ENCODE data around the gene TCF7L2.

Gene TCF7L2

GRCh38 chr10:112949143-112949823, 764 bp upstream of the TCF7L2 start:
- no peak for DNase-seq

GRCh38 chr10:112950714-112951358, 789 bp downstream of the TCF7L2 start:
- no peak for DNase-seq

- no peak for DNase-seq
Measured at GRCh38 chr10:112951359-112952281, 1.6 kb downstream of the TCF7L2 start.

GRCh38 chr10:112952282-112953173, 2.5 kb downstream of the TCF7L2 start:
- no peak for DNase-seq

DNA sequence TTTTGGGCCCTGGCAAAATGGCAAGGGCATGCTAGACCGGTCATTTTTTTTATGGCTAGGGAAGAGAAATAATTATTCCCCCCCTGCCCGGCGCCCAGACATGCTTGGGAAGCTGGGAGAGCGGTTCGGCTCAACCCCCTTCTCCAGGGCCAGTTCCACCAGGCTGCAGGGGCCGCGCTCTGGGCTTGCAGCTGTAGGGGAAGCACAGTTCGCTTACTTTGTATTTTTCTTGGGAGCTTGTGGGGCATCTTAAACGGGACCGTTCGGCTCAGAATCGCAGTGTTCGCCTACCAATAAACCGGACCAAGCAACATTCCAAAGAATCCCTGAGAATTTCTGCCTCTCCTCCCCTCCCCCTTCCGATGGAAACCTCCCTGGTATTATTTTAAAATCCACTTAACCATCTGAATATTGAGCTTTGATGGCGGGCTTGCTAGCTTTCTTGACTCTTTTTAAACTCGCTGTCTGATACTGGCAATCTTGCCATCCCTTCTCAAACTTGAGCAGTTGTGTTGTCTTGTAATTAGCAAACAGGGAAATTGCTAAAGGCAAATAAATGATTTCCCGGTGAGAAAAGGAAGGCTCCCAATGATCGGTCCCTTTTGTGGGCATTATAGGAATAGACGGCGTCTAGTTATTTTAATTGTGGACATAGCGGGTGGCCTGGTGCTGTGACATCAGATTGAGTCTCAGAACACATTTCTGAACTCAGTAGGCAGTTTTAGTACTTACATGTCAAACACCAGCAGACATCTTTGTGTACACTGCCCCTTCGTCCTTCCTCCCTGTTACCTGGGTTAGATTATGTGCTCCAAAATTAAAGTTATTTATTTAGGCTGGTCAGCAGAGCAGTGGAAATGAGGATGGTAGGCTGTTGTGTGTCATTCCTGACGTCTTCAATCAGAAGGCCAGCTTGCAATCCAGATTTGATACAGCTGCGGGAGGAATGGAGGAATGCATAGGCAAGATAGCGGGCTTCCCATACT, 3.4 kb downstream of the TCF7L2 start:
- DNase-seq, result no peak

- no peak for DNase-seq
Measured at GRCh38 chr10:112954974-112955581, 5.0 kb downstream of the TCF7L2 start.

DNA sequence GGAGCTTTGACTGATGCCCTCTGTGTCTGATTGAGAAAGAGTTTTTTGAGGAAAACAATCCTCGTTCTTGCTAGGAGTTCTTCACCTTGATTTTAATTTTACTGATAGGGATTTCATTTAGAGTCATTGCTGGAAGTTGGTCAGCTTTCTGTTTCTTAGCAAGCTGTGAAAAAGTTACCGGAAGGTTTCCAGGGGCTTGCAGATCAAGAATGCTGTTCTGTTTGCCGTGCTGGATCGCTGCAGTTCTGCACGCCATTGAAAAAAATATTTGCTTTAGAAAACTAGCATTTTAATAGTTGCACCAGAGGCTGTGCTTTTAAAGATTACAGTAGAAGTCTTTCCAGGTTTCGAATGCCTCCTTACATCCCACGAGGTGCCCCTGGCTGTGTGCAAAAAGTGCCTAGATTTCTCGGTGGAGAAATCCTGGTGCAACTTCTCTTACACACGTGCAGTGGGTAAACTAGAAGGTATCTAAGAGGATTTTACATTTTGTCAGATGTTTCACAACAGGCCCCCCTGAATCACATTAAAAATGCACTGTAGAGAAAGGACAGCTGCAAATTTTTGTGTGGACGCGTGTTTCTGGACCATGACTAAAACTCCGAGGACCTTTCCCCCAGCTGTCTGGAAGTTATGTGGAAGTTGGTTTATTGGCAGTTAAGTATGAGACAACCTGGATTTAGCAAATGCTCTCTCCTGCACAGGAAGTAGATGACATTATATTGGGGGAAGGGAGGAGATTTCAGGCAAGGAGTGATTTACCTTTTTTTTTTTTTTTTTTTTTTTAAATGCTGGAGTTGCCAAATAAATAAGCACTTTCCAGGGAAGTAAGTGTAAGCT, 5.8 kb downstream of the TCF7L2 start:
- no peak for DNase-seq

GRCh38 chr10:112956631-112957350, 6.7 kb downstream of the TCF7L2 start:
- DNase-seq, result no peak

DNA sequence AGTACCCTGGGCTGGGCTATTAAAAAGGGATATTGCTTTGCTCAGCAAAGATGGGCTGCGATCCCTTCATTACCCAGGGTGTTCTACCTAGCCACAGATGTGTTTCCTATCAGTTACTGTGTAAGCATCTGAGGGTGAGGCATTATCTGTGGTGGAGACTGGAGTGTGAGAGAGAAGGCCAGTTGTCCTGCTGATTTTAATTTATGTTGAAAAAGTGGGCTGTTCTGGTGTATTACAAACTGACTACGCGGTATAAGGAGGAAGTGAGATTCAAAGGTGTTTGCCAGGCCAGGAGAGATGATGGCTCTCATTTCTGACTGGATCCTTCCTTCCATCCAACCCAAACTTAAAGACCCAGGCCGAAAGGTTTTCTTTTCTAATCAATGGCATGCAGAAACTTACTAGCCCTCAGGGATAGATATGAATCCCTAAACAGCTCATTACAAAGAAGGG, 7.6 kb downstream of the TCF7L2 start:
- no peak for DNase-seq

DNA sequence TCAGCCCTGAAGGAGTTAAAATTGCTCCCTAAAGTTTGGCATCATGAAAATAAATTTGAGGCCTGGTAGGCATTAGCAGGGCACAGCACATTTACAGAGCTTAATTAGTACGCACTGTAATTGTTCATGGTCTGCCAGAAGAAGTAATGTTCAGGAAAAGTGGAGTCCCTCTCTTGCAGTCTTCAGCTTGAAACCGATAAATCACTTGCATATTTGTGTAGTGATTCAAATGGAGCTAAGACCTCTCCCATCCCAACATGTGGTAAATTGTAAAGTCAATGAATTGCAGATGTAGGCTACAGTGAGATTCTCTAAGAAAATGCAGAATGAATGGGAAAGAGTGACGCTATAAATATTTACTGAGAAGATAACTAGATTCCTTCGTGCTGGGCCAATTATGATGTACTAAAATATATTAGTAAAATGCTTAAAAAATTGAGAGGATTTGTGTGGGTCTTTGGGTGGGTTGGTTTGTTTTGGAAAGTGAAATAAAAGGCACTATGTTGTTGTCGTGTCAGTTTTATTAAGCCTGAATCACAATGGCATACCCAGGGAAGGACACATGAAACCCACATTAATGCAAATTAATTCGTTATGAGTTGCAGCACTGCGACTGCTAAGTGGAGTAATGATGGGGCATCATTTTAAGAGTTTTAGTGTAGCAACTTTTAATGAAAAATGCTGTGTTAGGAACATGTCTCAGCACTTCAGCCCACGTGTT, 8.4 kb downstream of the TCF7L2 start:
- DNase-seq, result no peak

GRCh38 chr10:112959207-112959838, 9.3 kb downstream of the TCF7L2 start:
- DNase-seq, result no peak

DNA sequence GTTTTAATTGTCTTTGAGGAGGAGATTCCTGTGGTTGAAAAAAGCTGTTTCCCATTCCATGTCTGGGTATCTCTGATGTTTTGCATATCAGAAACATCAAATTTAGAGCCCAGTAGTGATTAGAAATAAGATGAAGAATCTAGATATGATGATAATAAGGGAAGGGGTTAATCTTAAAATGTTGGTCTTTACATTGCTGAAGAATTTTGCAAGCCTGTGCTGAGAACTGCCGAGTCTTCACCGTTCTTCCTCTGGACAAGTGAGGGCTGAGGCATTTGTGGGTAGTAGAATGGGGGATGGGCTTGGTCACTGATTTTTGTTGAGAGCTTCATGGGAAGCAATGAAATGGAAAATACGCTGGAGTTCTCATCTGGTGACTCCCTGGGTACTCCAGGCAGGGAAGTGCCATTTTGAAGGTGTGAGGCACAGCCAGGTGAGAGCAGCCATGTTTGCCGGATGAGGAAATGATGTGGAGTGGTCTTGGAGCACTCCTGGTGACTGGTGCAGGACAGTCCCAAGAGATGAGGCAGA, 10.2 kb downstream of the TCF7L2 start:
- DNase-seq, result no peak

DNA sequence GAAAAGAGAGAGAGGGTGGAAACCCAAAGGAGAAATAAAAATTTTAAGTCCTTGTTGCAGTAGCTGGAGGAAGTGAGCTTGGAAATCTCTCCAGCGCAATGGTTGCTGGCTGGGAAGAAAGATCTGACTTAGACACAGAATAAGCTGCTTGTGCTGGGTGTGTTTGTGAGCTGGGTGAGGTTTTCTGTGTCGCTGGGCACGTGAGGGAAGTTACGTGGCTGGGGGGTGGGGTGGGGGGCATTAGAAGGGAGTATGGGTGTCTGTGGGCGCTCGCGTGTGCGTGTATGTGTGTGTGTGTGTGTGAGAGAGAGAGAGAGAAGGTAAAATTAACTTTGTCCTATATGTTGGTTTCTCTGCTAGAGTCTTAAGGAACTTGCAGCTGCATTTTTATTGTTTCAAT, 11.6 kb downstream of the TCF7L2 start:
- DNase-seq, result no peak

DNA sequence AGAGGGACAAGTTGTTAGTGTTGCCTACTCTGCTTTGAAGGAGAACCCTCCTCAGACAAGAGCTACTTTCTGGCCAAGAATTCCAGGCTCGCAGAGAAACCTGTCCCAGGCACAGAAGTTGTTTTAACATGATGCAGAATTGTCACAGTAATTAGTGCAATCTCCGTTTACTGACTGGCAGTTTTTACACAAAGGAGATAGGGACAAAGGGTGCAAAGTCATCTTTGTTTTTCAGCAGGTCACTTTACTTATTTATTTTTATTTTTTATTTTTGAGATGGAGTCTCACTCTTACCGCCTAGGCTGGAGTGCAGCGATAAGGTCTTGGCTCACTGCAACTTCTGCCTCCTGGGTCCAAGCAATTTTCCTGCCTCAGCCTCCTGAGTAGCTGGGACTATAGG, 12.3 kb downstream of the TCF7L2 start:
- no peak for DNase-seq

DNA sequence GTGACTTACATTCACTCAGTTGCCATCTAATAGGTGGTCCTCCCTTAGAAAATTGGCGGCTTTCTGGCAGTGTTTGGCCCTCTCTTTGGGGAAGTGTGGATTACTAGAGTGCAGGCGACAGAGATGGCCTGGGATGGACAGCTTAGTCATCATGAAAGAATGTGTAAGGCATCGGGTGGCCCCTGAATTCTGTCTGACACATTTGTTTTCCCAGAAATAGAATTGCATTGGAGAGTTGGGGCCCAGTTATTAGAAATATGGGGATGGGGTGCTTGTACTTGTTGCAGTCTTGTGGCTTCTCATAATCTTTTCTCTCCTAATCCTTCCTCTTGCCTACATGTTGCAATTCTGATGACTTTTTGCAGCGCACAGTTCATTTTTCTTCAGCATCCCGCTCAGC, 13.8 kb downstream of the TCF7L2 start:
- no peak for DNase-seq

DNA sequence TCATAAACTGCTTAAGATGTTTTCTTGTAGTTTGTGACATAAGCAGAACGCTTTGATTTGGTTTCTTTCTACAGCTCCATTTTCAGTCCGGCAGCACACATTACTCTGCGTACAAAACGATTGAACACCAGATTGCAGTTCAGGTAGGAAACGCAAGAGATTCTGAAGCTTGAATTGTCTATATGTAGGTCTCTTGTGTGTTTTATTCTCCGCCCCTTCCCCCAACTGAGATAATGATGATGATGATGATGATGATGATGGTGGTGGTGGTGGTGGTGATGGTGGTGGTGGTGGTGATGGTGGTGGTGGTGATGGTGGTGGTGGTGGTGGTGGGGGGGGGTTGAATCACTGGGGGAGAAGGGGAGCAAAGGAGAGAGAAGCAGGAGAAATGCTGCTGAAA, 14.4 kb downstream of the TCF7L2 start:
- no peak for DNase-seq

DNA sequence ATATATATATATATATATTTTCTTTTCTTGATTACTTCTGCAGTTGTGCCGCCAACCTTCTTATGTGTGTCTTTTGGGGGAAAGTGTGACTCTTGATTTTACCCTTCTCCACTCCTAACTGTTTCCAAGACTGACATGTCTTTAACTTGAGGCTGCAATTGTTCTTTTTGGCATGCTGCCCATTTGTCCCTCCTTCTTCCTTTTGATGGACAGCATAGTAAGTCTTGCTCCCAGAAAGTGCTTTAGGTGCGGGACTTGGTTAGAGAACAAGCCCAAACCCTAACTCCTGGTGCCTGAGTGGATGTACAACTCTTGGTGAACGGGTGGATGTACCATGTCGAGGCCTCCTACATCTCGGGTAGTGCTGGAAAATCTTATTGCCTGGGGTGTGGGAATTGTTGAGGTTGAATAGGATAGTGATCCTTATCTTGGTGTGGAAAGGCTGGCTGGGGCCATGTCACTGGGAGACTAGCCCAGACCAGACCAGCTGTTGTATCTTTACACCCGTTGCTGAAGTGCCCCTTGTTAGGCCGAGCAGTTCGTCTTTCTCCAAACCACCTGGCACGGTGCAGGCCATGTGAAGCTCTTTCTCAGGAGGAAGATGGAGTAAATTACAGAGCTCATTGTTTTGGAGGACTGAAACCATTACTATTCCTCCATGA, 16.3 kb downstream of the TCF7L2 start:
- DNase-seq, result no peak
